GM12892 (cell line): Measurements from ENCODE around the gene IST1.

Experiments
- POLR2A ChIP-seq: IDR thresholded peaks from 2 replicates; pipeline ENCODE4 v1.6.1; 2011; ENCODE audit warnings: low read depth, low read length, control low read depth
- POLR2AphosphoS5 ChIP-seq: IDR thresholded peaks from 2 replicates; pipeline ENCODE4 v1.6.1; 2011; ENCODE audit warnings: low read depth, low read length, control low read depth
- TAF1 ChIP-seq: IDR thresholded peaks from 2 replicates; pipeline ENCODE4 v1.6.1; 2011; ENCODE audit warnings: low read depth, mild to moderate bottlenecking, control low read depth, low read length, borderline replicate concordance

DNA sequence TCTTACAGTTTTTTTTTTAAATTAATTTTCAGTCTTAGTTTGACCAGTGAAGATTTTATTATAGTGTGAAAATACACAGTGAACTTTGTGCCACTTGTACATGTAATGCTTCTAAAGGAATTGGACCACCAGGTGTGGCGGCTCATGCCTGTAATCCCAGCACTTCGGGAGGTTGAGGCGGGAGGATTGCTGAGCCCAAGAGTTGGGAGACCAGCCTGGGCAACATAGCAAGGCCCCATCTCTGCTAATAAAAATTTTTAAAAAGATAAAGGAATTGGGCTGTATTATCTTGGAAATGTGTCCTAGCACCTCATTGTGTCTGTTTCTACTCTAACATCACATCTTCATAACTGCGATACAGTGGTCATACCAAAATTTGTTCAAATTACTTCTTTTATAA lies 3.8 kb downstream of the IST1 start:
- TF ChIP-seq TAF1 (no peak), POLR2A (no peak), POLR2AphosphoS5 (no peak)
